Measurements from ENCODE around the gene AFDN. TPM values are rescaled to one million over a fixed set of nuclear protein-coding genes. Genes with fewer than 3 reads are reported as not detected.

The AFDN gene
- total RNA-seq, 1 donor from 2014 or later, result 112 TPM

GRCh38 chr6:167836721-167837120 is 10.0 kb downstream of the AFDN start:
- TF ChIP-seq, protein P1, sequence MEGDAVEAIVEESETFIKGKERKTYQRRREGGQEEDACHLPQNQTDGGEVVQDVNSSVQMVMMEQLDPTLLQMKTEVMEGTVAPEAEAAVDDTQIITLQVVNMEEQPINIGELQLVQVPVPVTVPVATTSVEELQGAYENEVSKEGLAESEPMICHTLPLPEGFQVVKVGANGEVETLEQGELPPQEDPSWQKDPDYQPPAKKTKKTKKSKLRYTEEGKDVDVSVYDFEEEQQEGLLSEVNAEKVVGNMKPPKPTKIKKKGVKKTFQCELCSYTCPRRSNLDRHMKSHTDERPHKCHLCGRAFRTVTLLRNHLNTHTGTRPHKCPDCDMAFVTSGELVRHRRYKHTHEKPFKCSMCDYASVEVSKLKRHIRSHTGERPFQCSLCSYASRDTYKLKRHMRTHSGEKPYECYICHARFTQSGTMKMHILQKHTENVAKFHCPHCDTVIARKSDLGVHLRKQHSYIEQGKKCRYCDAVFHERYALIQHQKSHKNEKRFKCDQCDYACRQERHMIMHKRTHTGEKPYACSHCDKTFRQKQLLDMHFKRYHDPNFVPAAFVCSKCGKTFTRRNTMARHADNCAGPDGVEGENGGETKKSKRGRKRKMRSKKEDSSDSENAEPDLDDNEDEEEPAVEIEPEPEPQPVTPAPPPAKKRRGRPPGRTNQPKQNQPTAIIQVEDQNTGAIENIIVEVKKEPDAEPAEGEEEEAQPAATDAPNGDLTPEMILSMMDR (IDR thresholded peaks at IDR 0.05; ENCODE audit: insufficient read depth, low read length, poor library complexity, severe bottlenecking), result no peak
- no peaks in the 10 kb centered on the region for H3K27me3 ChIP-seq (ENCODE audit: control insufficient read depth, insufficient read depth, low read length)
- no peaks in the 10 kb centered on the region for H3K36me3 ChIP-seq (ENCODE audit: control insufficient read depth, insufficient read depth, low read length)
- H3K4me3 ChIP-seq (ENCODE audit: low read depth, low read length), result no peak overlapping the region
- no peak for DNase-seq (ENCODE audit: low read depth)

- TF ChIP-seq, protein P1 (IDR thresholded peaks at IDR 0.05; ENCODE audit: insufficient read depth, low read length, poor library complexity, severe bottlenecking), result no peak
- no peak for DNase-seq (ENCODE audit: low read depth)
- Histone ChIP-seq H3K27me3 (ENCODE audit: control insufficient read depth, insufficient read depth, low read length) (no peaks in the 10 kb centered on the region), H3K36me3 (ENCODE audit: control insufficient read depth, insufficient read depth, low read length) (no peaks in the 10 kb centered on the region), H3K4me3 (ENCODE audit: low read depth, low read length) (no peak overlapping the region)
Observed at GRCh38 chr6:167838207-167838748, 11.6 kb downstream of the AFDN start.

- no peaks in the 10 kb centered on the region for H3K27me3 ChIP-seq (ENCODE audit: control insufficient read depth, insufficient read depth, low read length)
- H3K36me3 ChIP-seq (ENCODE audit: control insufficient read depth, insufficient read depth, low read length), result no peaks in the 10 kb centered on the region
- TF ChIP-seq, protein P1 (IDR thresholded peaks at IDR 0.05; ENCODE audit: insufficient read depth, low read length, poor library complexity, severe bottlenecking), result no peak
- no peak overlapping the region for H3K4me3 ChIP-seq (ENCODE audit: low read depth, low read length)
- no peak for DNase-seq (ENCODE audit: low read depth)
Observed at GRCh38 chr6:167839343-167839742, 12.6 kb downstream of the AFDN start.

GRCh38 chr6:167839755-167840154 is 13.0 kb downstream of the AFDN start:
- no peak for DNase-seq (ENCODE audit: low read depth)
- no peak overlapping the region for H3K4me3 ChIP-seq (ENCODE audit: low read depth, low read length)
- no peaks in the 10 kb centered on the region for H3K27me3 ChIP-seq (ENCODE audit: control insufficient read depth, insufficient read depth, low read length)
- no peaks in the 10 kb centered on the region for H3K36me3 ChIP-seq (ENCODE audit: control insufficient read depth, insufficient read depth, low read length)
- TF ChIP-seq, protein P1 (IDR thresholded peaks at IDR 0.05; ENCODE audit: insufficient read depth, low read length, poor library complexity, severe bottlenecking), result no peak

- Histone ChIP-seq H3K4me3 (ENCODE audit: low read depth, low read length) (no peak overlapping the region), H3K27me3 (ENCODE audit: control insufficient read depth, insufficient read depth, low read length) (no peaks in the 10 kb centered on the region), H3K36me3 (ENCODE audit: control insufficient read depth, insufficient read depth, low read length) (no peaks in the 10 kb centered on the region)
- no peak for DNase-seq (ENCODE audit: low read depth)
- TF ChIP-seq, protein P1 (IDR thresholded peaks at IDR 0.05; ENCODE audit: insufficient read depth, low read length, poor library complexity, severe bottlenecking), result no peak
Observed at GRCh38 chr6:167840160-167840525, 13.4 kb downstream of the AFDN start.

GRCh38 chr6:167840526-167841179 is 13.9 kb downstream of the AFDN start:
- no peaks in the 10 kb centered on the region for H3K36me3 ChIP-seq (ENCODE audit: control insufficient read depth, insufficient read depth, low read length)
- H3K4me3 ChIP-seq (ENCODE audit: low read depth, low read length), result no peak overlapping the region
- H3K27me3 ChIP-seq (ENCODE audit: control insufficient read depth, insufficient read depth, low read length), result no peaks in the 10 kb centered on the region
- TF ChIP-seq, protein P1 (IDR thresholded peaks at IDR 0.05; ENCODE audit: insufficient read depth, low read length, poor library complexity, severe bottlenecking), result no peak
- no peak for DNase-seq (ENCODE audit: low read depth)
